ENCODE results near the gene KERA. TPM values are rescaled to one million over a fixed set of nuclear protein-coding genes. Genes with fewer than 3 reads are reported as not detected.

The KERA gene
- total and polyA plus RNA-seq, 2 experiments from 2014 or later = not detected

GRCh38 chr12:91093341-91093740 lies 35.5 kb upstream of the KERA start:
- peaks cover 21% of the 10 kb centered on the region; the same call in 2 of the 3 replicates for H3K36me3 Mint-ChIP-seq (ENCODE audit: low read depth)
- no peak overlapping the region for H3K4me2 ChIP-seq
- no peak overlapping the region for H3K27ac Mint-ChIP-seq
- no peak overlapping the region for H2AFZ ChIP-seq
- peaks cover 10% of the 10 kb centered on the region; the same call in 1 of the 2 replicates for H3K36me3 ChIP-seq (ENCODE audit: insufficient read depth)
- DNase-seq (ENCODE audit: low spot score) = no peak
- no peak overlapping the region for H3K4me3 Mint-ChIP-seq
- H3K4me1 Mint-ChIP-seq = no peaks in the 10 kb centered on the region
- no peak overlapping the region for H3K27ac ChIP-seq (ENCODE audit: low read depth)
- TF ChIP-seq ZNF114 (CRISPR knock-in tag; IDR thresholded peaks at IDR 0.05) = no peak
- TF ChIP-seq POLR2AphosphoS5 (IDR thresholded peaks at IDR 0.05; ENCODE audit: low read depth) = no peak
- TF ChIP-seq ZNF331 (CRISPR knock-in tag; IDR thresholded peaks at IDR 0.05; ENCODE audit: low read depth) = no peak
- no peak for TF ChIP-seq EZH2phosphoT487 (IDR thresholded peaks at IDR 0.05; ENCODE audit: unreplicated experiment)
- TF ChIP-seq REST (IDR thresholded peaks at IDR 0.05; ENCODE audit: unreplicated experiment) = no peak
- TF ChIP-seq STAT1 (IDR thresholded peaks at IDR 0.05; ENCODE audit: unreplicated experiment) = no peak
- TF ChIP-seq ETS1 (IDR thresholded peaks at IDR 0.05) = no peak
- TF ChIP-seq CTCF (conservative IDR thresholded peaks at IDR 0.05; ENCODE audit: low read depth in 2 of 2) = no peak
- TF ChIP-seq JUNB (IDR thresholded peaks at IDR 0.05; ENCODE audit: unreplicated experiment) = no peak
- no peak for TF ChIP-seq NANOG (IDR thresholded peaks at IDR 0.05; ENCODE audit: borderline replicate concordance)
- TF ChIP-seq EZH2 (IDR thresholded peaks at IDR 0.05; ENCODE audit: low read depth, unreplicated experiment) = no peak
- no peak for TF ChIP-seq CREB1 (CRISPR knock-in tag; IDR thresholded peaks at IDR 0.05; ENCODE audit: low read depth)
- no peak for TF ChIP-seq ZNF462 (CRISPR knock-in tag; IDR thresholded peaks at IDR 0.05)
- H3K4me1 ChIP-seq (ENCODE audit: insufficient read depth) = 0 out of 2 replicates have a peak, but pooled peaks cover 4% of the 10 kb centered on the region
- no peaks in the 10 kb centered on the region for H3K27me3 Mint-ChIP-seq (ENCODE audit: insufficient read depth, low read depth, poor library complexity)
- no peaks in the 10 kb centered on the region; the same call in 1 of the 2 replicates for H3K9me2 ChIP-seq (ENCODE audit: insufficient read depth)
- no peak overlapping the region for H3K4me3 ChIP-seq
- H3K79me2 ChIP-seq (replicated peaks; ENCODE audit: insufficient read depth) = no peaks in the 10 kb centered on the region
- H3K9me3 Mint-ChIP-seq = peaks cover 29% of the 10 kb centered on the region
- no peaks in the 10 kb centered on the region for H3K27me3 ChIP-seq (ENCODE audit: insufficient read depth)
- ATAC-seq = no peak
- H3F3A ChIP-seq (replicated peaks; ENCODE audit: low read depth) = no peaks in the 10 kb centered on the region
- H4K20me1 ChIP-seq (replicated peaks; ENCODE audit: insufficient read depth) = no peaks in the 10 kb centered on the region
